ENCODE data around the gene SLC2A6. TPM values are rescaled to one million over a fixed set of nuclear protein-coding genes. Genes with fewer than 3 reads are reported as not detected.
"Not testable (repeated sequence)": the region's sequence is repeated elsewhere in the genome, so short reads cannot be mapped to it uniquely, and the experiment has no call there.

SLC2A6 gene
- total and polyA plus RNA-seq, 8 donors: 1.9 to 22.4 (median 2.9) TPM

- no peaks in the 10 kb centered on the region for H3K9me3 ChIP-seq
- no peak for ATAC-seq
- H3K27me3 ChIP-seq: no peaks in the 10 kb centered on the region
- no peak overlapping the region for H3K4me3 ChIP-seq
- no peak overlapping the region for H3K27ac ChIP-seq
- DNase-seq: peak in 1 of 4 donors; percentile 25
- H3K4me1 ChIP-seq: peaks cover 0 to 2% of the 10 kb centered on the region in 2 donors
- no peak for TF ChIP-seq CTCF (IDR thresholded peaks at IDR 0.05)
- H3K36me3 ChIP-seq: no peaks in the 10 kb centered on the region
- intact Hi-C loops (cut with DNase I): no loop called here
These were observed 25.2 kb downstream of the SLC2A6 start for GRCh38 chr9:133453651-133454050.

- H3K36me3 ChIP-seq: no peaks in the 10 kb centered on the region
- DNase-seq (no peak), ATAC-seq (no peak)
- H3K27me3 ChIP-seq: no peaks in the 10 kb centered on the region
- H3K4me3 ChIP-seq: no peak overlapping the region
- no peaks in the 10 kb centered on the region for H3K4me1 ChIP-seq
- H3K9me3 ChIP-seq: no peaks in the 10 kb centered on the region
- H3K27ac ChIP-seq: no peak overlapping the region
- intact Hi-C loops (cut with DNase I): no loop called here
- TF ChIP-seq CTCF (IDR thresholded peaks at IDR 0.05): no peak
These were observed 26.3 kb downstream of the SLC2A6 start for GRCh38 chr9:133452562-133452961.

- H3K4me3 ChIP-seq; ATAC-seq; intact Hi-C loops (cut with DNase I); H3K4me1 ChIP-seq; H3K36me3 ChIP-seq; DNase-seq; H3K9me3 ChIP-seq; H3K27me3 ChIP-seq; H3K27ac ChIP-seq: not testable (repeated sequence)
These were observed 27.0 kb downstream of the SLC2A6 start for GRCh38 chr9:133451865-133452264.

GRCh38 chr9:133449760-133450159 lies 29.1 kb downstream of the SLC2A6 start:
- Histone ChIP-seq H3K4me1 (no peaks in the 10 kb centered on the region), H3K27me3 (no peaks in the 10 kb centered on the region), H3K9me3 (no peaks in the 10 kb centered on the region), H3K36me3 (no peaks in the 10 kb centered on the region), H3K27ac (no peak overlapping the region), H3K4me3 (no peak overlapping the region)
- ATAC-seq: peak; percentile 94
- no peak for TF ChIP-seq CTCF (IDR thresholded peaks at IDR 0.05)
- DNase-seq: peak in 2 of 4 donors; percentile 60 to 85
- intact Hi-C loops (cut with DNase I): no loop called here

GRCh38 chr9:133448487-133448972 lies 30.4 kb downstream of the SLC2A6 start:
- Histone ChIP-seq H3K27me3 (no peaks in the 10 kb centered on the region), H3K4me1 (no peaks in the 10 kb centered on the region), H3K36me3 (no peaks in the 10 kb centered on the region), H3K9me3 (no peaks in the 10 kb centered on the region), H3K27ac (no peak overlapping the region), H3K4me3 (no peak overlapping the region)
- DNase-seq (no peak), ATAC-seq (no peak)
- intact Hi-C loops (cut with DNase I): no loop called here
- no peak for TF ChIP-seq CTCF (IDR thresholded peaks at IDR 0.05)

- H3K36me3 ChIP-seq: no peaks in the 10 kb centered on the region
- no peaks in the 10 kb centered on the region for H3K4me1 ChIP-seq
- no peak overlapping the region for H3K4me3 ChIP-seq
- no peak for ATAC-seq
- no peak for TF ChIP-seq CTCF (IDR thresholded peaks at IDR 0.05)
- no peak overlapping the region for H3K27ac ChIP-seq
- no peaks in the 10 kb centered on the region for H3K27me3 ChIP-seq
- H3K9me3 ChIP-seq: no peaks in the 10 kb centered on the region
- no peak for DNase-seq
- intact Hi-C loops (cut with DNase I): no loop called here
These were observed 33.5 kb downstream of the SLC2A6 start for GRCh38 chr9:133445293-133445969.
